Stimulated activated CD4-positive, alpha-beta T cell treated with anti-CD3 and anti-CD28 coated beads, Interleukin-4, amount 100 ng/mL, for 4 hours (primary cell): ENCODE data around the gene UNC45A.
A peak's percentile ranks its signal among the peaks of the same experiment; 100 is the strongest.

Experiments
- DNase-seq, 2 experiments: peaks; one replicate each; pipeline ENCODE4 v3.0.0-alpha.2; 2020

Gene UNC45A

GRCh38 chr15:90946941-90947576 is 12.0 kb downstream of the UNC45A start:
- no peak for DNase-seq

- DNase-seq, result no peak
Measured at GRCh38 chr15:90947577-90948357, 12.7 kb downstream of the UNC45A start.

GRCh38 chr15:90948506-90948905 is 13.4 kb downstream of the UNC45A start:
- DNase-seq, result no peak

DNA sequence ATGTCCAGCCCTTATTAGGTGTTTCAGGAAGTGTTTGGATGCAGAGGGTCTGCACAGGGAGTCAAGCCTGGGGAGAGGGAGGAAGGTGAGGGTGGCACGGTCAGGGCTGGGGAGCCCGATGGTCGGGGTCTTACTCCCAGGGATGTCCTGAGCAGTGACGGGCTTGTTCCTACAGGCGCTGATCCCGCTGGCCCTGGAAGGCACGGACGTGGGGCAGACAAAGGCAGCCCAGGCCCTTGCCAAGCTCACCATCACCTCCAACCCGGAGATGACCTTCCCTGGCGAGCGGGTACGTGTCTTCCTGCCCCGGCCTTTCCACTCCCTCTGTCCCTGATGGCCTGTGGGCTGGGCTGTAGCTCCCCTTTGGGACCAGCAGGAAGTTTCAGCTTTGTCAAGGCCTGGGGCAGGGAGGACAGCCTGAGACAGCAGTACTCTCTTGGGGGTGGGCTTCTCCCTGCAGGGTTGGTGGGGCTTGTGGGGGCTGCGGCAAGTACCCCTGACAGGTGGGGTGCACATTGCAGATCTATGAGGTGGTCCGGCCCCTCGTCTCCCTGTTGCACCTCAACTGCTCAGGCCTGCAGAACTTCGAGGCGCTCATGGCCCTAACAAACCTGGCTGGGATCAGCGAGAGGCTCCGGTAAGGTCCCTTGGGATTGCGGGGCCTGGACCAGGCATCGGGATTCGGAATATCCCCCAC is 15.0 kb downstream of the UNC45A start:
- DNase-seq, result no peak

DNA sequence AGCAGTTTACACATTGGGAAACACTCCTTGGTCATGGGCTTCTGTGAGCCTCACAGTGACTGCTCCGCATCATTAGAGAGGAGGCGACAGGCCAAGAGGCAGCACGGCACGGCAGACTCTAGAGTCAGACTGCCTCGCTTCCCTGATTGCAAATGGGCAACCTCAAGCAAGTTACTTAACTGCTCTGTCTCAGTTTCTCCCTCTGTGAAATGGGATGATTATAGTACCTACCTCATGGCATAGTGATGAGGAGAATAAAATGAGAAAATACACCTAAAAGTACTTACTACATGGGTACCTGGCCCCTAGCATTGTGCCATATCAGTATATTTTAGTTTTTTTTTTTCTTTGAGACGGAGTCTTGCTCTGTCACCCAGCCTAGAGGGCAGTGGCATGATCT is 15.6 kb downstream of the UNC45A start:
- no peak for DNase-seq

DNA sequence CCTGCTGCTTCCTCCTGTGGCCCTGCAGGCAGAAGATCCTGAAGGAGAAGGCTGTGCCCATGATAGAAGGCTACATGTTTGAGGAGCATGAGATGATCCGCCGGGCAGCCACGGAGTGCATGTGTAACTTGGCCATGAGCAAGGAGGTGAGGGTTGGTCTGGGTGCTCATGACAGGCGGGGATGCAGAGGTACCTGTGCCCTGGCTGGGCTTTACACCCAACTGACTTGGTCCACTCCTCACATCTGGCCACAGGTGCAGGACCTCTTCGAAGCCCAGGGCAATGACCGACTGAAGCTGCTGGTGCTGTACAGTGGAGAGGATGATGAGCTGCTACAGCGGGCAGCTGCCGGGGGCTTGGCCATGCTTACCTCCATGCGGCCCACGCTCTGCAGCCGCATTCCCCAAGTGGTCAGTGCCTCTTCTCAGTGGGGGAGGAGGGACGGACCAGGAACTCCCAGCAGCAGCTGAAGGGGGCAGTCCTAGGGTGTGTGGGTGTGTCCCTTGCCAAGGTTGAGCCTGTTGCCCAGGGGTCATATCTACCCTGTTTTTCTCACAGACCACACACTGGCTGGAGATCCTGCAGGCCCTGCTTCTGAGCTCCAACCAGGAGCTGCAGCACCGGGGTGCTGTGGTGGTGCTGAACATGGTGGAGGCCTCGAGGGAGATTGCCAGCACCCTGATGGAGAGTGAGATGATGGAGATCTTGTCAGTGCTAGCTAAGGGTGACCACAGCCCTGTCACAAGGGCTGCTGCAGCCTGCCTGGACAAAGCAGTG is 18.0 kb downstream of the UNC45A start:
- DNase-seq, result no peak

DNA sequence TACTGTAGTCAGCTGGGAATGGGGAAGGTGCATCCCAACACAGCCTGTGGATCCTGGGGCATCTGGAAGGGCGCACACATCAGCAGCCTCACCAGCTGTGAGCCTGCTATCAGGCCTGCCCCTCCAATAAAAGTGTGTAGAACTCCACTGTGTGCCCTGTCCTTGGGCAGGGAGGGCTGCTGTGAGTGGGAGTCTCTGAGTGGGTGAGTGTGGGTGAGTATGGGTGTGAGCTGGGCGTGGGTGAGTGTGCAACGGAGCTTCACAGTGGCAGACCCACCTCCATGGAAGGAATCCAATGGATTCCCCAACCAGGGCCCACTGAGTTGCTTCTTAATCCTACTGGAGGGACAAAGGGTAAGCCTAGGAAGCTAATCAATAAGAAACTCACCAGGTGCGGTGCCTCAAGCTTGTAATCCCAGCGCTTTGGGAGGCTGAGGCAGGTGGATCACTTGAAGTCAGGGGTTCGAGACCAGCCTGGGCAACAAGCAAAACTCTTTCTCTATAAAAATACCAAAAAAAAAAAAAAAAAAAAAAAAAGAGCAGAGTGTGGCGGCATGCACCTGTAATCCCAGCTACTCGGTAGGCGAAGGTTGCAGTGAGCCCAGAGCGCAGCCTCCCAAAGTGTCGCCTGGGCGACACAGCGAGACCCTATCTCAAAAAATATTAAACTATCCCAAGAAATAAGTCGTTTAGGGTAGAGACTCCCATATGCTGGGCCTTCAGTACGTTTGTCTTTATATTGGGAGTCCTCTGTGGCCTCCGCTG is 19.0 kb downstream of the UNC45A start:
- no peak for DNase-seq

- peak; percentile 82 to 89 for DNase-seq
Measured at GRCh38 chr15:90954712-90955623, 19.9 kb downstream of the UNC45A start, which contains the start of gene RCCD1. TSS of gene RCCD1 (plus strand) at chr15:90954884. CDS start at chr15:90956735, 1,851 bp downstream.

- no peak for DNase-seq
Measured at GRCh38 chr15:90955624-90956273, 20.7 kb downstream of the UNC45A start.

- peak; percentile 26 to 67 for DNase-seq
Measured at GRCh38 chr15:90956274-90957030, 21.4 kb downstream of the UNC45A start.

- no peak for DNase-seq
Measured at GRCh38 chr15:90957031-90957790, 22.1 kb downstream of the UNC45A start.

GRCh38 chr15:90957791-90958190 is 22.7 kb downstream of the UNC45A start:
- DNase-seq, result no peak

GRCh38 chr15:90959028-90959595 is 24.0 kb downstream of the UNC45A start:
- no peak for DNase-seq

DNA sequence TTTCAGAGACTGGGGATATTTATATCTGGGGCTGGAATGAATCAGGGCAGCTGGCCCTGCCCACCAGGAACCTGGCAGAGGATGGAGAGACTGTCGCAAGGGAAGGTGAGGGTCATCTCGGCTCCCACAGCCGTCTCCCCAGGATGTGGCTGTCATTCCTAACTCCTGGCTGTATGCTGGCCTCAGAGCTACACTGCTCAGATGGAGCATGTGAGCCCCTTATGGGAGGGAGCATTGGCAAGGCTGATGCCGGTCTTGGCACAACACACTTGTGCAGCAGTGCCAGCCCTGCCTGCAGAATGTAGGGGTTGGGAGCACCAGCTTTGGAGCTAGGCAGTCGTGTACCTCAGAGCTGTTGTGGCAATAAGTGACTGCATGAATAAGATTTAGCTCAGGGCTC is 24.8 kb downstream of the UNC45A start:
- DNase-seq, result no peak

- DNase-seq, result no peak
Measured at GRCh38 chr15:90960298-90961091, 25.4 kb downstream of the UNC45A start.

GRCh38 chr15:90962021-90962420 is 26.9 kb downstream of the UNC45A start:
- no peak for DNase-seq

GRCh38 chr15:90966262-90966661 is 31.2 kb downstream of the UNC45A start:
- no peak for DNase-seq

- no peak for DNase-seq
Measured at GRCh38 chr15:90967206-90967605, 32.1 kb downstream of the UNC45A start.
